ENCODE results near the gene USP24.
A peak's percentile ranks its signal among the peaks of the same experiment; 100 is the strongest.

USP24 gene

GRCh38 chr1:55224729-55225128 is 9.6 kb upstream of the USP24 start:
- H3K4me3 ChIP-seq (ENCODE audit: low read length): no peak overlapping the region
- no peak overlapping the region for H3K9ac ChIP-seq (ENCODE audit: low read length)
- H3K4me1 ChIP-seq (ENCODE audit: control insufficient read depth, insufficient read depth, low read length): no peaks in the 10 kb centered on the region
- H3K9me3 ChIP-seq (ENCODE audit: control insufficient read depth, low read length): no peaks in the 10 kb centered on the region
- H3K27me3 ChIP-seq (ENCODE audit: control insufficient read depth, insufficient read depth, low read length): no peaks in the 10 kb centered on the region
- no peaks in the 10 kb centered on the region for H3K36me3 ChIP-seq (ENCODE audit: control insufficient read depth, insufficient read depth, low read length)

GRCh38 chr1:55222152-55222551 is 7.0 kb upstream of the USP24 start:
- no peaks in the 10 kb centered on the region for H3K27me3 ChIP-seq (ENCODE audit: control insufficient read depth, insufficient read depth, low read length)
- no peaks in the 10 kb centered on the region for H3K36me3 ChIP-seq (ENCODE audit: control insufficient read depth, insufficient read depth, low read length)
- H3K9me3 ChIP-seq (ENCODE audit: control insufficient read depth, low read length): no peaks in the 10 kb centered on the region
- H3K4me1 ChIP-seq (ENCODE audit: control insufficient read depth, insufficient read depth, low read length): peaks cover 5% of the 10 kb centered on the region
- no peak overlapping the region for H3K4me3 ChIP-seq (ENCODE audit: low read length)
- H3K9ac ChIP-seq (ENCODE audit: low read length): no peak overlapping the region

- Histone ChIP-seq H3K4me1 (ENCODE audit: control insufficient read depth, insufficient read depth, low read length) (peaks cover 13% of the 10 kb centered on the region), H3K9ac (ENCODE audit: low read length) (no peak overlapping the region), H3K4me3 (ENCODE audit: low read length) (no peak overlapping the region), H3K36me3 (ENCODE audit: control insufficient read depth, insufficient read depth, low read length) (no peaks in the 10 kb centered on the region), H3K9me3 (ENCODE audit: control insufficient read depth, low read length) (no peaks in the 10 kb centered on the region), H3K27me3 (ENCODE audit: control insufficient read depth, insufficient read depth, low read length) (no peaks in the 10 kb centered on the region)
Measured at GRCh38 chr1:55217226-55217986, 2.2 kb upstream of the USP24 start.

GRCh38 chr1:55216096-55216495 is 932 bp upstream of the USP24 start:
- H3K27me3 ChIP-seq (ENCODE audit: control insufficient read depth, insufficient read depth, low read length): no peaks in the 10 kb centered on the region
- H3K9me3 ChIP-seq (ENCODE audit: control insufficient read depth, low read length): no peaks in the 10 kb centered on the region
- H3K9ac ChIP-seq (ENCODE audit: low read length): peak overlapping the region; percentile 92
- peak overlapping the region; percentile 92 for H3K4me3 ChIP-seq (ENCODE audit: low read length)
- peaks cover 25% of the 10 kb centered on the region for H3K4me1 ChIP-seq (ENCODE audit: control insufficient read depth, insufficient read depth, low read length)
- no peaks in the 10 kb centered on the region for H3K36me3 ChIP-seq (ENCODE audit: control insufficient read depth, insufficient read depth, low read length)

GRCh38 chr1:55214934-55215193 is 300 bp downstream of the USP24 start:
- H3K36me3 ChIP-seq (ENCODE audit: control insufficient read depth, insufficient read depth, low read length): no peaks in the 10 kb centered on the region

GRCh38 chr1:55214212-55214933 is 791 bp downstream of the USP24 start:
- Histone ChIP-seq H3K9me3 (ENCODE audit: control insufficient read depth, low read length) (no peaks in the 10 kb centered on the region), H3K36me3 (ENCODE audit: control insufficient read depth, insufficient read depth, low read length) (no peaks in the 10 kb centered on the region), H3K4me3 (ENCODE audit: low read length) (peak overlapping the region; percentile 92), H3K4me1 (ENCODE audit: control insufficient read depth, insufficient read depth, low read length) (peaks cover 31% of the 10 kb centered on the region), H3K9ac (ENCODE audit: low read length) (peak overlapping the region; percentile 92), H3K27me3 (ENCODE audit: control insufficient read depth, insufficient read depth, low read length) (no peaks in the 10 kb centered on the region)

More at GRCh38 chr1:55214934-55215193, 300 bp downstream of the USP24 start:
- Histone ChIP-seq H3K9me3 (ENCODE audit: control insufficient read depth, low read length) (no peaks in the 10 kb centered on the region), H3K27me3 (ENCODE audit: control insufficient read depth, insufficient read depth, low read length) (no peaks in the 10 kb centered on the region), H3K4me3 (ENCODE audit: low read length) (peak overlapping the region; percentile 92), H3K9ac (ENCODE audit: low read length) (peak overlapping the region; percentile 92), H3K4me1 (ENCODE audit: control insufficient read depth, insufficient read depth, low read length) (peaks cover 28% of the 10 kb centered on the region)

GRCh38 chr1:55213885-55214211 is 1.3 kb downstream of the USP24 start:
- H3K9me3 ChIP-seq (ENCODE audit: control insufficient read depth, low read length): no peaks in the 10 kb centered on the region
- no peaks in the 10 kb centered on the region for H3K36me3 ChIP-seq (ENCODE audit: control insufficient read depth, insufficient read depth, low read length)
- H3K4me1 ChIP-seq (ENCODE audit: control insufficient read depth, insufficient read depth, low read length): peaks cover 35% of the 10 kb centered on the region
- peak overlapping the region; percentile 79 for H3K9ac ChIP-seq (ENCODE audit: low read length)
- no peaks in the 10 kb centered on the region for H3K27me3 ChIP-seq (ENCODE audit: control insufficient read depth, insufficient read depth, low read length)
- peak overlapping the region; percentile 92 for H3K4me3 ChIP-seq (ENCODE audit: low read length)

- Histone ChIP-seq H3K4me1 (ENCODE audit: control insufficient read depth, insufficient read depth, low read length) (peaks cover 35% of the 10 kb centered on the region), H3K9ac (ENCODE audit: low read length) (peak overlapping the region; percentile 79), H3K4me3 (ENCODE audit: low read length) (peak overlapping the region; percentile 92), H3K36me3 (ENCODE audit: control insufficient read depth, insufficient read depth, low read length) (no peaks in the 10 kb centered on the region), H3K9me3 (ENCODE audit: control insufficient read depth, low read length) (no peaks in the 10 kb centered on the region), H3K27me3 (ENCODE audit: control insufficient read depth, insufficient read depth, low read length) (no peaks in the 10 kb centered on the region)
Measured at GRCh38 chr1:55213151-55213884, 1.8 kb downstream of the USP24 start.

- Histone ChIP-seq H3K4me3 (ENCODE audit: low read length) (no peak overlapping the region), H3K4me1 (ENCODE audit: control insufficient read depth, insufficient read depth, low read length) (peaks cover 33% of the 10 kb centered on the region)
Measured at GRCh38 chr1:55212349-55213150, 2.6 kb downstream of the USP24 start.

GRCh38 chr1:55211863-55212262 is 3.3 kb downstream of the USP24 start:
- no peaks in the 10 kb centered on the region for H3K36me3 ChIP-seq (ENCODE audit: control insufficient read depth, insufficient read depth, low read length)
- H3K27me3 ChIP-seq (ENCODE audit: control insufficient read depth, insufficient read depth, low read length): no peaks in the 10 kb centered on the region
- no peaks in the 10 kb centered on the region for H3K9me3 ChIP-seq (ENCODE audit: control insufficient read depth, low read length)
- H3K4me3 ChIP-seq (ENCODE audit: low read length): no peak overlapping the region
- H3K4me1 ChIP-seq (ENCODE audit: control insufficient read depth, insufficient read depth, low read length): peaks cover 30% of the 10 kb centered on the region
- H3K9ac ChIP-seq (ENCODE audit: low read length): no peak overlapping the region

More at GRCh38 chr1:55212349-55213150, 2.6 kb downstream of the USP24 start:
- Histone ChIP-seq H3K9ac (ENCODE audit: low read length) (no peak overlapping the region), H3K9me3 (ENCODE audit: control insufficient read depth, low read length) (no peaks in the 10 kb centered on the region), H3K36me3 (ENCODE audit: control insufficient read depth, insufficient read depth, low read length) (no peaks in the 10 kb centered on the region), H3K27me3 (ENCODE audit: control insufficient read depth, insufficient read depth, low read length) (no peaks in the 10 kb centered on the region)

- Histone ChIP-seq H3K27me3 (ENCODE audit: control insufficient read depth, insufficient read depth, low read length) (no peaks in the 10 kb centered on the region), H3K9me3 (ENCODE audit: control insufficient read depth, low read length) (no peaks in the 10 kb centered on the region), H3K4me3 (ENCODE audit: low read length) (no peak overlapping the region), H3K4me1 (ENCODE audit: control insufficient read depth, insufficient read depth, low read length) (peaks cover 30% of the 10 kb centered on the region), H3K36me3 (ENCODE audit: control insufficient read depth, insufficient read depth, low read length) (no peaks in the 10 kb centered on the region), H3K9ac (ENCODE audit: low read length) (no peak overlapping the region)
Measured at GRCh38 chr1:55210990-55211801, 4.0 kb downstream of the USP24 start.

Data from mucosa of stomach (tissue), 1 donor.